ENCODE results near the gene LIX1. TPM values are rescaled to one million over a fixed set of nuclear protein-coding genes. Genes with fewer than 3 reads are reported as not detected.

LIX1 gene
- total RNA-seq, 1 donor from 2014 or later, result not detected

- no peaks in the 10 kb centered on the region for H3K9me3 ChIP-seq (replicated peaks)
- H3K4me1 ChIP-seq, result peaks cover 5% of the 10 kb centered on the region
- H3K27me3 ChIP-seq (ENCODE audit: low read depth), result no peaks in the 10 kb centered on the region
- no peaks in the 10 kb centered on the region for H3K36me3 ChIP-seq
- DNase-seq, result no peak
- H3K27ac ChIP-seq (replicated peaks), result no peak overlapping the region
- TF ChIP-seq, protein P1, sequence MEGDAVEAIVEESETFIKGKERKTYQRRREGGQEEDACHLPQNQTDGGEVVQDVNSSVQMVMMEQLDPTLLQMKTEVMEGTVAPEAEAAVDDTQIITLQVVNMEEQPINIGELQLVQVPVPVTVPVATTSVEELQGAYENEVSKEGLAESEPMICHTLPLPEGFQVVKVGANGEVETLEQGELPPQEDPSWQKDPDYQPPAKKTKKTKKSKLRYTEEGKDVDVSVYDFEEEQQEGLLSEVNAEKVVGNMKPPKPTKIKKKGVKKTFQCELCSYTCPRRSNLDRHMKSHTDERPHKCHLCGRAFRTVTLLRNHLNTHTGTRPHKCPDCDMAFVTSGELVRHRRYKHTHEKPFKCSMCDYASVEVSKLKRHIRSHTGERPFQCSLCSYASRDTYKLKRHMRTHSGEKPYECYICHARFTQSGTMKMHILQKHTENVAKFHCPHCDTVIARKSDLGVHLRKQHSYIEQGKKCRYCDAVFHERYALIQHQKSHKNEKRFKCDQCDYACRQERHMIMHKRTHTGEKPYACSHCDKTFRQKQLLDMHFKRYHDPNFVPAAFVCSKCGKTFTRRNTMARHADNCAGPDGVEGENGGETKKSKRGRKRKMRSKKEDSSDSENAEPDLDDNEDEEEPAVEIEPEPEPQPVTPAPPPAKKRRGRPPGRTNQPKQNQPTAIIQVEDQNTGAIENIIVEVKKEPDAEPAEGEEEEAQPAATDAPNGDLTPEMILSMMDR (IDR thresholded peaks at IDR 0.05; ENCODE audit: borderline replicate concordance), result no peak
- intact Hi-C loops (cut with micrococcal nuclease), result no loop called here
- H3K4me3 ChIP-seq, result no peak overlapping the region
Observed at GRCh38 chr5:97071101-97071500, 71.3 kb downstream of the LIX1 start.

GRCh38 chr5:97070234-97070633, 72.2 kb downstream of the LIX1 start:
- Histone ChIP-seq H3K9me3 (replicated peaks) (no peaks in the 10 kb centered on the region), H3K27ac (replicated peaks) (no peak overlapping the region), H3K4me3 (no peak overlapping the region), H3K4me1 (peaks cover 5% of the 10 kb centered on the region), H3K27me3 (ENCODE audit: low read depth) (no peaks in the 10 kb centered on the region), H3K36me3 (no peaks in the 10 kb centered on the region)
- no peak for DNase-seq
- TF ChIP-seq, protein P1 (IDR thresholded peaks at IDR 0.05; ENCODE audit: borderline replicate concordance), result no peak
- intact Hi-C loops (cut with micrococcal nuclease), result no loop called here

GRCh38 chr5:97067296-97067850, 75.0 kb downstream of the LIX1 start:
- Histone ChIP-seq H3K4me3 (no peak overlapping the region), H3K9me3 (replicated peaks) (no peaks in the 10 kb centered on the region), H3K36me3 (no peaks in the 10 kb centered on the region), H3K27ac (replicated peaks) (no peak overlapping the region), H3K27me3 (ENCODE audit: low read depth) (no peaks in the 10 kb centered on the region), H3K4me1 (peaks cover 5% of the 10 kb centered on the region)
- TF ChIP-seq, protein P1 (IDR thresholded peaks at IDR 0.05; ENCODE audit: borderline replicate concordance), result no peak
- DNase-seq, result no peak
- intact Hi-C loops (cut with micrococcal nuclease), result no loop called here

- Histone ChIP-seq H3K9me3 (replicated peaks) (peaks cover 2% of the 10 kb centered on the region), H3K27me3 (ENCODE audit: low read depth) (no peaks in the 10 kb centered on the region), H3K27ac (replicated peaks) (no peak overlapping the region), H3K36me3 (no peaks in the 10 kb centered on the region), H3K4me1 (peaks cover 5% of the 10 kb centered on the region), H3K4me3 (no peak overlapping the region)
- TF ChIP-seq, protein P1 (IDR thresholded peaks at IDR 0.05; ENCODE audit: borderline replicate concordance), result no peak
- no peak for DNase-seq
- intact Hi-C loops (cut with micrococcal nuclease), result no loop called here
Observed at GRCh38 chr5:97065475-97065874, 76.9 kb downstream of the LIX1 start.

GRCh38 chr5:97063251-97063650, 79.2 kb downstream of the LIX1 start:
- TF ChIP-seq, protein P1 (IDR thresholded peaks at IDR 0.05; ENCODE audit: borderline replicate concordance), result no peak
- Histone ChIP-seq H3K27me3 (ENCODE audit: low read depth) (no peaks in the 10 kb centered on the region), H3K4me3 (no peak overlapping the region), H3K27ac (replicated peaks) (no peak overlapping the region), H3K9me3 (replicated peaks) (peaks cover 20% of the 10 kb centered on the region), H3K36me3 (no peaks in the 10 kb centered on the region), H3K4me1 (peaks cover 5% of the 10 kb centered on the region)
- intact Hi-C loops (cut with micrococcal nuclease), result no loop called here
- DNase-seq, result no peak
